SK-N-SH (cell line): ENCODE data around the gene PSPN. TPM values are rescaled to one million over a fixed set of nuclear protein-coding genes. Genes with fewer than 3 reads are reported as not detected.

Experiments
- CHD2 ChIP-seq: fragments of 150-350 bp; IDR thresholded peaks from 2 replicates; pipeline ENCODE4 v1.6.1; 2018; ENCODE audit warnings: low read length; ENCODE audit not compliant: partially characterized antibody
- EZH2phosphoT487 ChIP-seq: fragments of 200-600 bp; sonication (generic); IDR thresholded peaks from 2 replicates; pipeline ENCODE4 v1.6.1; 2017; ENCODE audit warnings: low read depth, mixed run types, mild to moderate bottlenecking, antibody characterized with exemption, moderate library complexity, borderline replicate concordance
- FOSL2 ChIP-seq: IDR thresholded peaks from 2 replicates; pipeline ENCODE4 v1.4.0; 2012; ENCODE audit warnings: low read depth, mild to moderate bottlenecking, moderate library complexity, borderline replicate concordance
- GABPA ChIP-seq: IDR thresholded peaks from 2 replicates; pipeline ENCODE4 v1.4.0; 2012; ENCODE audit warnings: low read depth, mild to moderate bottlenecking
- MEF2A ChIP-seq: IDR thresholded peaks from 2 replicates; pipeline ENCODE4 v1.4.0; 2012; ENCODE audit warnings: low read depth, borderline replicate concordance
- MXI1 ChIP-seq: IDR thresholded peaks from 2 replicates; pipeline ENCODE4 v1.6.1; 2012; ENCODE audit warnings: mild to moderate bottlenecking, low read depth, low read length, improper control_type of control experiment
- NFIC ChIP-seq: IDR thresholded peaks from 2 replicates; pipeline ENCODE4 v1.4.0; 2012; ENCODE audit warnings: borderline replicate concordance
- RAD21 ChIP-seq: IDR thresholded peaks from 2 replicates; pipeline ENCODE4 v1.6.1; 2012; ENCODE audit warnings: mild to moderate bottlenecking, low read length
- REST ChIP-seq: IDR thresholded peaks from 2 replicates; pipeline ENCODE4 v1.6.1; 2012; ENCODE audit warnings: mild to moderate bottlenecking, low read depth, low read length, moderate library complexity
- RFX5 ChIP-seq: IDR thresholded peaks from 2 replicates; pipeline ENCODE4 v1.6.1; 2012; ENCODE audit warnings: mild to moderate bottlenecking, improper control_type of control experiment, low read length
- RXRA ChIP-seq: IDR thresholded peaks from 2 replicates; pipeline ENCODE4 v1.4.0; 2012; ENCODE audit warnings: low read depth, mild to moderate bottlenecking, borderline replicate concordance
- TAF1 ChIP-seq: IDR thresholded peaks from 2 replicates; pipeline ENCODE4 v1.6.1; 2012; ENCODE audit warnings: low read depth, mild to moderate bottlenecking, low read length, moderate library complexity, borderline replicate concordance
- TCF12 ChIP-seq: IDR thresholded peaks from 2 replicates; pipeline ENCODE4 v1.4.0; 2012
- USF2 ChIP-seq: fragments of 150-350 bp; IDR thresholded peaks from 2 replicates; pipeline ENCODE4 v1.6.1; 2017; ENCODE audit warnings: antibody characterized with exemption, low read length, low read depth, borderline replicate concordance
- YY1 ChIP-seq: IDR thresholded peaks from 2 replicates; pipeline ENCODE4 v1.4.0; 2012; ENCODE audit warnings: low read depth, mild to moderate bottlenecking
- polyA plus RNA-seq, 3 experiments: library from polyadenylated mRNA; depleted of rRNA; stranded (reverse); fragments of >200 nt; gene quantifications; 2 replicates each; pipeline ENCODE4 v1.2.3, GENCODE V29; 2012
- TF ChIP-seq, protein P1 (sequence below): IDR thresholded peaks from 2 replicates; pipeline ENCODE4 v1.4.0; 2012; ENCODE audit warnings: low read depth, borderline replicate concordance
- TF ChIP-seq, protein P2 (sequence below): fragments of 200-600 bp; sonication (generic); IDR thresholded peaks from 2 replicates; pipeline ENCODE4 v1.6.1; 2017; ENCODE audit warnings: antibody characterized with exemption, mild to moderate bottlenecking, moderate library complexity
- TF ChIP-seq, protein P3 (sequence below): fragments of 150-350 bp; IDR thresholded peaks from 2 replicates; pipeline ENCODE4 v1.6.1; 2016; ENCODE audit warnings: mild to moderate bottlenecking, low read depth, low read length

The PSPN gene
- polyA plus RNA-seq, 1 of the 3 experiments (the other 2 are of a cell fraction): 0.59 TPM

DNA sequence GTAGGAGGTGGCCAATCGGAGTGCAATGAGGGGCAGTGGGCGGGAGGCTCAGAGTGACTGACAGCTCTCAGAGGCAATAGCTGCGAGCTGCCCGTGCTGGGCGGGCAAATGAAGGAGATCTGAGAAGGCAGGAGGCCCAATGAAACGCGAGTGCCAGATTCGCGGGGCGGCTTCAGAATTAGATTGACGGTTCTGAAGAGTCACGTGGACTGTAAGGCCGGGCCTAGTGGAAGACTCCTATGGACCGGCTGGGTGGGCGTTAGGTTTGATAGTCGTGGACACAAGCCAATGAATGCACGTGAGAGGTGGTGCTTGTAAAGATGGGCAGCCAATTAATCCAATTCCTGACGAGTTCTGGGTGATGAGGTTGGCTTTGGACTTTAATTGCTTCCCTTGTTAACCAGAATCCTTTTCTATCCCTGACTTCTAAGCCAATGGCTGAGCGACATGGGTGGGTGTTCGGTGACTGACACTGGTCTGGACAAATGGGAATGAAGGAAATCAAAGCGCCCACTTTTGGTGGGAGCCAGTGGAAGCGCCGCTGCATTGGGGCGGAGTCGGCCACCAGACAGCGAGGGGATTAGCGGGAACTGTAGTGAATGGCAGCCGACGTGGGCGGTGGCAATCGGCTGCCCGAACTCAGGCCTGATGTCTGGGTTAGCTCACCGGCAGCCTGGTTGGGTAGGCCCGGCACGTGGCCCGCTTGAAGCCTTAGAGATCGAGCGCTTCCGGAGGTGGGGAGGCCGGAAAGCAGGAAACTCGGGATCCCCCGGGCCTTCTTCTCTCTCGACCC, 49.4 kb upstream of the PSPN start (continued):
- TF ChIP-seq, protein P1, sequence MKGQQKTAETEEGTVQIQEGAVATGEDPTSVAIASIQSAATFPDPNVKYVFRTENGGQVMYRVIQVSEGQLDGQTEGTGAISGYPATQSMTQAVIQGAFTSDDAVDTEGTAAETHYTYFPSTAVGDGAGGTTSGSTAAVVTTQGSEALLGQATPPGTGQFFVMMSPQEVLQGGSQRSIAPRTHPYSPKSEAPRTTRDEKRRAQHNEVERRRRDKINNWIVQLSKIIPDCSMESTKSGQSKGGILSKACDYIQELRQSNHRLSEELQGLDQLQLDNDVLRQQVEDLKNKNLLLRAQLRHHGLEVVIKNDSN: peak; percentile 93
- TF ChIP-seq, protein P2, sequence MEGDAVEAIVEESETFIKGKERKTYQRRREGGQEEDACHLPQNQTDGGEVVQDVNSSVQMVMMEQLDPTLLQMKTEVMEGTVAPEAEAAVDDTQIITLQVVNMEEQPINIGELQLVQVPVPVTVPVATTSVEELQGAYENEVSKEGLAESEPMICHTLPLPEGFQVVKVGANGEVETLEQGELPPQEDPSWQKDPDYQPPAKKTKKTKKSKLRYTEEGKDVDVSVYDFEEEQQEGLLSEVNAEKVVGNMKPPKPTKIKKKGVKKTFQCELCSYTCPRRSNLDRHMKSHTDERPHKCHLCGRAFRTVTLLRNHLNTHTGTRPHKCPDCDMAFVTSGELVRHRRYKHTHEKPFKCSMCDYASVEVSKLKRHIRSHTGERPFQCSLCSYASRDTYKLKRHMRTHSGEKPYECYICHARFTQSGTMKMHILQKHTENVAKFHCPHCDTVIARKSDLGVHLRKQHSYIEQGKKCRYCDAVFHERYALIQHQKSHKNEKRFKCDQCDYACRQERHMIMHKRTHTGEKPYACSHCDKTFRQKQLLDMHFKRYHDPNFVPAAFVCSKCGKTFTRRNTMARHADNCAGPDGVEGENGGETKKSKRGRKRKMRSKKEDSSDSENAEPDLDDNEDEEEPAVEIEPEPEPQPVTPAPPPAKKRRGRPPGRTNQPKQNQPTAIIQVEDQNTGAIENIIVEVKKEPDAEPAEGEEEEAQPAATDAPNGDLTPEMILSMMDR: no peak
- TF ChIP-seq REST (no peak), MXI1 (peak; percentile 32; the same call in 1 of the 2 replicates), RXRA (no peak), RAD21 (no peak), MEF2A (no peak), FOSL2 (no peak), NFIC (no peak), RFX5 (no peak; the same call in 1 of the 2 replicates), TAF1 (no peak), TCF12 (no peak), GABPA (peak; percentile 66), CHD2 (peak; percentile 96), EZH2phosphoT487 (no peak), USF2 (peak; percentile 62), YY1 (no peak)
- TF ChIP-seq, protein P3, sequence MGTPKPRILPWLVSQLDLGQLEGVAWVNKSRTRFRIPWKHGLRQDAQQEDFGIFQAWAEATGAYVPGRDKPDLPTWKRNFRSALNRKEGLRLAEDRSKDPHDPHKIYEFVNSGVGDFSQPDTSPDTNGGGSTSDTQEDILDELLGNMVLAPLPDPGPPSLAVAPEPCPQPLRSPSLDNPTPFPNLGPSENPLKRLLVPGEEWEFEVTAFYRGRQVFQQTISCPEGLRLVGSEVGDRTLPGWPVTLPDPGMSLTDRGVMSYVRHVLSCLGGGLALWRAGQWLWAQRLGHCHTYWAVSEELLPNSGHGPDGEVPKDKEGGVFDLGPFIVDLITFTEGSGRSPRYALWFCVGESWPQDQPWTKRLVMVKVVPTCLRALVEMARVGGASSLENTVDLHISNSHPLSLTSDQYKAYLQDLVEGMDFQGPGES: peak; percentile 99
